HG02798 (cell line): Measurements from ENCODE around the gene MYH14.

Experiments
- ATAC-seq: cut with Tn5 transposase; IDR thresholded peaks from one replicate; pipeline ENCODE4 v1.9.1; 2021; ENCODE audit warnings: mild to moderate bottlenecking; ENCODE audit not compliant: unreplicated experiment, poor library complexity

Gene MYH14

DNA sequence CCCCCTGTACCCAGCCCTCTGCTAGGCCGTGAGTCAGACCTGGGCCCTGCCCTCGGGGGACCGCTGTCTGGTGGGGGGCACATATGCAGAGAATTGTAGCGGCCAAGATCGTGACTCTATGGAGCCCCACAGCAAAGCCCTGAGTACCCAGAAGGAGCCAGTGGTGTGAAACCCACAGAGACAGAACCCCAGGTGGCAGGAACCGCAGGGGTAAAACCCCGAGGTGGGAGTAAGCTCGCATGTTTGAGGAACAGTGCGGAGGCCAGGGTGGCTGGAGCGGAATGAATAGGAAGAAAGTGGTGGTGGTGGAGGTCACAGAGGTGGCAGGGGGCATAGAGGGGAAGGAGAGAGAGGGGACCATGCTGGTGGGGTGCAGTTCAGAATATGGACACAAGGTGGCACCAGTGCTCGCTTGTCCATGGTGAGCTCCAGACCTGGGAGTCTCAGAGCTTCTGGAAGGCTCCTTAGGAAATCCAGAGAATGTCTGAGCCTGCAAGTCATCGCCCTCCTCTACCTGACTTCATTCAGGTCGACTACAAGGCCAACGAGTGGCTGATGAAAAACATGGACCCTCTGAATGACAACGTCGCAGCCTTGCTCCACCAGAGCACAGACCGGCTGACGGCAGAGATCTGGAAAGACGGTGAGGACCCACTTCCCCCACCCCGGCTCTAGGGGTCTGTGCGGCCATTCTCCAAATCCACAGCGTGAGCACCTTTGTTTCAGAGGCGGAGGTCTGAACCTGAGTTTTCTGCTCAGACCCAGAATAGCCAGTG lies 48.9 kb downstream of the MYH14 start:
- ATAC-seq = no peak

DNA sequence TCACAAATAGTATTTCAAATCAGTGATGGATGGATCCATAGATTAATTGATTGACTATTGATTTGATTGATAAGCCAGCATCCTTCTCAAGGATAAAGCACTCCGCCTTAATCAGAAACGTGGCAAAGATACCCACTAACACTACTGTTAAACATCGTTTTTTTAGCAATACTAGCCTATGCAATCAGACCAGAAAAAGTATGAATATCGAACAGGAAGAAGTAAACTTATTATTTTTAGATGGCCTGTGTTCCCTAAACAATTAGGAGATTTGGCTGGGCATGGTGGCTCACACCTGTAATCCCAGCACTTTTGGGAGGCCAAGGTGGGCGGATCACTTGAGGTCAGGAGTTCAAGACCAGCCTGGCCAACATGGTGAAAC lies 49.5 kb downstream of the MYH14 start:
- ATAC-seq = no peak

DNA sequence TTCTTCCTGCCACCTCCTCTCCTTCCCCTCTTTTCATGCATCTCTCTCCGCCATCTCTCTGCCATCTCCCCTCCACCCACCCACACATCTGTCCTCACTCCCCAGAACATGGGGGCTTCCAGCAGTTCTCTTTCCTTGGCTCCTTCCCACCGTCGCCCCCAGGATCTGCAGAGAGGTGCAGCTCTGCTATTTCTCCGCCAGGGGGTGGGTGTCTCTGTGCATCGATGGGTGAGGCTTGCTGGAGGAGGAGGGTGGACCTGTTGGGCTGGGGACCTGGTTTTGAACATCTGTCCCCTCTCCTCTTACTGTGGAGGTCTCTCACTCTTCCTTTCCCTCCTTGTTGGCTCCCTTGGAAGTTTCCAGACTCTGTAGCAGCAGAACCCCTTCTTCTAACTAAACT lies 51.7 kb downstream of the MYH14 start:
- ATAC-seq = no peak

DNA sequence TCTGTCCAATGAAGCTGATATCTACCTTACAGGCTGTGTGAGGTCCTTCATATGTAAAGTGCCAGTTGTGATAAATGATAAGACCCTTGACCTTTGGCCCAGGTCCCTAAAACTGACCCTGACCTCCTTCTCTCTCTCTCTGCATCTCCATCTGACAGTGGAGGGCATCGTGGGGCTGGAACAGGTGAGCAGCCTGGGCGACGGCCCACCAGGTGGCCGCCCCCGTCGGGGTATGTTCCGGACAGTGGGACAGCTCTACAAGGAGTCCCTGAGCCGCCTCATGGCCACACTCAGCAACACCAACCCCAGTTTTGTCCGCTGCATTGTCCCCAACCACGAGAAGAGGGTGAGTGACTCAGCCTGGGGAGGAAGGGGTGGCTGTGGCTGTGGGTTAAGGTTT lies 53.7 kb downstream of the MYH14 start:
- no peak for ATAC-seq

DNA sequence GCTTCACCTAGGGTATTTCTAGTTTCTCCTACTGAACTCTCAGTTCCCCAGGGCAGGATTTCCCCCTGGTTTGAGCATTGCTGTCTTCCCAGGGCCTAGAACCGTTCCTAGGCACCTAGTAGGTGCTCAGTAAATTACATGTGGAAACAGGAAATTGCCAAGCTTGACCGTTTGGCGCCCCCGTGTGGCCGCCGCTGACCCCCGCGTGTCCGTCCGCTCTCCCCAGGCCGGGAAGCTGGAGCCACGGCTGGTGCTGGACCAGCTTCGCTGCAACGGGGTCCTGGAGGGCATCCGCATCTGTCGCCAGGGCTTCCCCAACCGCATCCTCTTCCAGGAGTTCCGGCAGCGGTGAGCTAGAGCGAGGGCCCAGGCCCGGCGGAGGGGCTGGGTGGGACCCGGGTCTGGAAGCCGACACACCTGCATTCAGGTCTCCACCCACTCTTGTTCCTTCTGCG lies 55.5 kb downstream of the MYH14 start:
- ATAC-seq = no peak

DNA sequence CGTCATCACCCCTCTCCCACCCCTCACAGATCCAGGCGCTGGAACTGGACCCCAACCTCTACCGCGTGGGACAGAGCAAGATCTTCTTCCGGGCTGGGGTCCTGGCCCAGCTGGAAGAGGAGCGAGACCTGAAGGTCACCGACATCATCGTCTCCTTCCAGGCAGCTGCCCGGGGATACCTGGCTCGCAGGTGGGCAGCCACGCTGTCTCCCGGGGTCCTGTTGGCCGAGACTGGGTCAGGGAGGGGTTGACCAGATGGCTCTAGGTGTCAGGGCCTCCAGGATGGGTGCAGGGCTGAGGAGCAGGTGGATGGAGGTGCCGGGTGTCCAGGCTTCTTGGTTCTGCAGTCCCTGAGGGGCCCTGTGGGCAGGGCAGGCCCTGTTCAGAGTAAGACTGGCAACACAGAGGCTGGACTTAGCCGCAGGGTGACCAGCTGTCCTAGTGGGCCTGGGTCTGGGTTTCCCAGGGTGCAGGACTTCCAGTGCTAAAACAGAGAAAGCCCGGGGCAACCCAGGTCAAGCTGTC lies 58.1 kb downstream of the MYH14 start:
- ATAC-seq = no peak

DNA sequence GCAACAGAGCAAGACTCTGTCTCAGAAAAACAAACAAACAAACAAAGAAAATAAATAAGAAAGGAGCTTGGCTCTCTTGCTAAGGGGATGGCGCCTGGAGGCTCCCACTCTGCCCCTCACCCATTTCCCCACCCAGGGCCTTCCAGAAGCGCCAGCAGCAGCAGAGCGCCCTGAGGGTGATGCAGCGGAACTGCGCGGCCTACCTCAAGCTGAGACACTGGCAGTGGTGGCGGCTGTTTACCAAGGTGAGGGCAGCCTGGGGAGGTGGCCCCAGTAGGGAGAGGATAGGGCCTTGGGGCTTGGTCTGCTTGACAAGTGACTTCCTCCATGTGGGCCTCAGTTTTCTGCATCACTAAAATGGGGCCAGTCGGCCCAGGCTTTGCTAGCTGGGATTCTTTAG lies 59.8 kb downstream of the MYH14 start:
- ATAC-seq = no peak

DNA sequence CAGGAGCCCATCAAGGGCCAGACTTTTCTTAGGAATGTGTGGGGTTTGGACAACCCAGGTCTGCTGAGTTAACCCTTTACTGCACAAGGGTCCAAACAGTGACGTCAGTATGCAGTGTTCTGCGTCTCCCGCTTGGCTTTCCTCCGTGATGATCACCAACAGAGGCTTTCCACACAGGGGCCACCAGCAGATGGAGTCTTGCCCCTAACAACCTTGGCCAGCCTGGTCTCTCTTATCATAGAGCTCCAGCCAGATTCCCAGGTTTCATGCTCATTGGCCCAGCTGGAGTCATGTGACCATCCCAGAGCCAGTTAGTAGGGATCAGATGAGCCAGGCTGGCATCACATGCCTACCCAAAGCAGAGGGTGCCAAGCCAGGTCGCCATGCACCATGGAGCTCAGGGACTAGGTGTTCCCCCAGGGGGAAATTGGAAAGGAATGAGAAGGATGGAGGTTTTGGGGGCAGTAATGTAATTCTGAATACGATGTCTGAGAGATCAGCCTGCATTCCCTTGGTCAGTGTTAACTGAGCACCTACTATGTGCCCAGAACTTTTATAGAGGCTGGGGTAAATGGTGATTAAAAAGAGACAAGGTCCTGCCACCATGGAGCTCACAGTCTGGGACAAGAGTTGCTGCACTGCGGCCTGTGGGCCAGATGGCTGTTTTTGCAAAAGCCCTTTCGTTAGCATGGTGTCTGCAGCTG lies 61.2 kb downstream of the MYH14 start:
- no peak for ATAC-seq

DNA sequence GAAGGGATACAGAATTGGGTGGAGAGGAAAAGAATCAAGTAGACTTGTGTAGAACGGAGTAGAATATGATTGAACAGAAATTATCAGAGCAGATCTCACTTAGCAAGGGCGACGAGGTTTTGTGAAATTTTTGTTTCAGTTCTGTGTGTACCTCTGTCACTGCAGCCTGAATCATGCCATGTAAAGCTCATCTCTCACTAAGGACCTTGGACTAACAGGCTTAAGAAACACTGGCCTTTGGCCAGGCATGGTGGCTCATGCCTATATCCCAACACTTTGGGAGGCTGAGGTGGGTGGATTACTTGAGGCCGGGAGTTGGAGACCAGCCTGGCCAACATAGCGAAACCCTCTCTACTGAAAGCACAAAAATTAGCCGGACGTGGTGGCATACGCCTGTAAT lies 62.6 kb downstream of the MYH14 start:
- ATAC-seq = no peak

DNA sequence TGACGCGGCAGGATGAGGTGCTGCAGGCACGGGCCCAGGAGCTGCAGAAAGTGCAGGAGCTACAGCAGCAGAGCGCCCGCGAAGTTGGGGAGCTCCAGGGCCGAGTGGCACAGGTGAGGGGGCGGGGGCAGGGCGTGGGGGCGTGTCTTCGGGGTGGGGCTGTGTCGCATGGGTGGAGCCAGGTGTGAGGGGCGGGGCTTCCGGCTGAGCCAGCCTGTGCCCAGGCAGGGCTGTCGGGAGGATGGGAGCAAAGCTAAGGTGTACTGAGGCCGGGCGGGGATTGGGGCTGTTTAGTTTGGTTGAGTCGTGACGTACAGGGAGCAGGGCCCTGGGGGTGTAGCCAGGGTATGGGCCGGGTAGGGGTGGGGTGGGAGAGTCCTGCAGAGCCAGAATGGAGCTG lies 63.5 kb downstream of the MYH14 start:
- no peak for ATAC-seq

DNA sequence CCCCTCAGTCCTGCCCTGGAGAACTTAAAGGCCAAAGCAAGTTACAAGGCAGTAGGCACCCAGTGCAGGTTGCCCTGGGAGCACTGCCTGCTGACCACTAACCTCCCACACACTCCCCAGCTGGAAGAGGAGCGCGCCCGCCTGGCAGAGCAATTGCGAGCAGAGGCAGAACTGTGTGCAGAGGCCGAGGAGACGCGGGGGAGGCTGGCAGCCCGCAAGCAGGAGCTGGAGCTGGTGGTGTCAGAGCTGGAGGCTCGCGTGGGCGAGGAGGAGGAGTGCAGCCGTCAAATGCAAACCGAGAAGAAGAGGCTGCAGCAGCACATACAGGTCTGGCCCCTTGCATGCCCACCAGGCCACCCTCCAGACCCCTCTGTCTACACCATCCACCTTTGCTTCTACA lies 64.6 kb downstream of the MYH14 start:
- ATAC-seq = no peak

DNA sequence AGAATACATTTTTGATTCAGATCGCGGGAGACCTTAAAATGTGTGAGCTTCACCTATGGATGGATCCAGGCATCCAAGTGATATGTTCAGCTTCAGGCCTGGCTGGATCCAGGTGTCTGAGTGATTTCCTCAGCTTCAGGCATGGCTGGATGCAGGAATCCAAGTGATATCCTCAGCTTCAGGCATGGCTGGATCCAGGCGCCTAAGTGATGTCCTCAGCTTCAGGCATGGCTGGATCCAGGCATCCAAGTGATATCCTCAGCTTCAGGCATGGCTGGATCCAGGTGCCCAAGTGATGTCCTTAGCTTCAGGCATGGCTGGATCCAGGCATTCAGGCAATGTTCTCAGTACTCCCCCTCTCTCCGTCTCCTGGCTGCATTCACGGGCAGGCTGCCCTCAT lies 65.1 kb downstream of the MYH14 start:
- no peak for ATAC-seq

DNA sequence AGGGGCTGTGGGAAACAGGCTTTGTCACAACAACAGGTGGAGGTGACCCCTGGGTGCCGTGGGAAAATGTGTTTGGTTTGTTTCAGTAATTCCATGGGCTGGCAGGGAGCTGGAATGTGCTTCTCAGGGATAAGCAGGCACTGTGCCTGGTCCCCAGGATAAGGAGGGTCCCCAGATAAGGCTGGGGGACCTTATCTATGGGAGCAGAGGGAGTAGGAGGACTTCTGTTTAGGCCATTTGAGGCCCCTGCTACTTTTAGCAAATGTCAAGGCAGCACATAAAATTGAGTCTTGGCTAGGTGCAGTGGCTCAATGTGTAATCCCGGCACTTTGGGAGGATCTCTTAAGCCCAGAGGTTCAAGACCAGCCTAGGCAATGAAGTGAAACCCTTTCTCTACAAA lies 66.2 kb downstream of the MYH14 start:
- ATAC-seq = no peak

DNA sequence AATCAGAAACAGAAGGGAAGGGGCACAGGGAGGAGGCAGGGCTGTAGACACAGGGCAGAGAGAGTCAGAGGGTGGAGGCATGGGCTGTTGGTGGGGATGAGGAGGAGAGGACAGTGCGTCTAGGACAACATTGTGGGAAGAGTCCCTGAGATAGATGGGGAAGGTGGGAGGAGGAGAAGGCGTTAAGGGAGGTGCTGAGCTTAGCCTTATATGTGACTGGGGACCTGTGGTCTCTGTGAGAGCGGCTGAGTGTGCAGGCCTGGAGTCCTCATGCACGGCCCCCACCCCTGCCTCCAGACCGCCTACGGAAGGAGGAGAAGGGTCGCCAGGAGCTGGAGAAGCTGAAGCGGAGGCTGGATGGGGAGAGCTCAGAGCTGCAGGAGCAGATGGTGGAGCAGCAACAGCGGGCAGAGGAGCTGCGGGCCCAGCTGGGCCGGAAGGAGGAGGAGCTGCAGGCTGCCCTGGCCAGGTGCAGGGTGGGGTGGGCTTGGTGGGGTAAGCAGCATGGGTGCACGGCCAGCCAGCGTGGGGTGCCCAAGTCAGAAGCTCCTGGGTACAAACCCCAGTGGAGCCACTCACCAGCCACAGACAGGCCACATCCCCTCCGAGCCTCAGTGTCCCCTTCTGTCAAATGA lies 69.0 kb downstream of the MYH14 start:
- no peak for ATAC-seq

DNA sequence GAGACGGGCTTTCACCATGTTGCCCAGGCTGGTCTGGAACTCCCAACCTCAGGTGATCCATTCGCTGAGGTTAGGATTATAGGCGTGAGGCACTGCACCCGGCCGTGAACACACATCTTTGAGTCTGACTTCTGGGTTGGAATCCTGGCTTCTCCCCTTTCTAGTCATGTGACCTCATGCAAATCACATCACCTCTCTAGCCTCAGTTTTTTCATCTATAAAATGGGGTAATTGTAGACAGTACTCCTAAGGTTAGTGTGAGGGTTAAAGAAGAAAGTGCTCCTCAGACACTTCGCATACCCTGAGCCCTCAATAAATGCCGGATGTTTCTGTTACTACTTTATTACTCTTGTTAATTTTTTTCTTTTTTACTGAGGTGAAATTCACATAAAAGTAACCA lies 70.4 kb downstream of the MYH14 start:
- no peak for ATAC-seq

DNA sequence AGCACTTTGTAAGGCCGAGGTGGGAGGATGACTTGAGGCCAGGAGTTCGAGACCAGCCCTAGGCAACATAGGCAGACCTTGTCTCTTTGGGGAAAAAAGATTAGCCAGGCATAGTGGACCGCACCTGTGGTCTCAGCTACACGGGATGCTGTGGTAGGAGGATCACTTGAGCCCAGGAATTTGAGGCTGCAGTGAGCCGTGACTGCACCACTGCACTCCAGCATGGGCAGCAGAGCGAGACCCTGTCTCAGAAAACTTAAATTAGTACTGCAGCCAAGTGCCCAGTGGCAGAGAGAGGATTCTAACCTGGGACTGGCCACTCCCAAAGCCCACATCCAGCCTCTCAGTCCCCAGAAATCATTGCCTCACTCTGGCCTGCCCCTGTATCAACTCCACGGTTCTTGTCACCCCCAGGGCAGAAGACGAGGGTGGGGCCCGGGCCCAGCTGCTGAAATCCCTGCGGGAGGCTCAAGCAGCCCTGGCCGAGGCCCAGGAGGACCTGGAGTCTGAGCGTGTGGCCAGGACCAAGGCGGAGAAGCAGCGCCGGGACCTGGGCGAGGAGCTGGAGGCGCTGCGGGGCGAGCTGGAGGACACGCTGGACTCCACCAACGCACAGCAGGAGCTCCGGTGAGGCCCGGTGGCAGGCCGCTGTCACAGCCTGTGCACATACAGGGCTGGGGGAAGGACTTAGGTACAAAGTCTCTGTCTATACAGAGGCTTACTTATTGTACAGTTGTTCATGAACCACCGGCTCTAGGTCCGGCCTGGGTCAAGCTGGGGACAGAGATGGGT lies 72.4 kb downstream of the MYH14 start:
- ATAC-seq = no peak

DNA sequence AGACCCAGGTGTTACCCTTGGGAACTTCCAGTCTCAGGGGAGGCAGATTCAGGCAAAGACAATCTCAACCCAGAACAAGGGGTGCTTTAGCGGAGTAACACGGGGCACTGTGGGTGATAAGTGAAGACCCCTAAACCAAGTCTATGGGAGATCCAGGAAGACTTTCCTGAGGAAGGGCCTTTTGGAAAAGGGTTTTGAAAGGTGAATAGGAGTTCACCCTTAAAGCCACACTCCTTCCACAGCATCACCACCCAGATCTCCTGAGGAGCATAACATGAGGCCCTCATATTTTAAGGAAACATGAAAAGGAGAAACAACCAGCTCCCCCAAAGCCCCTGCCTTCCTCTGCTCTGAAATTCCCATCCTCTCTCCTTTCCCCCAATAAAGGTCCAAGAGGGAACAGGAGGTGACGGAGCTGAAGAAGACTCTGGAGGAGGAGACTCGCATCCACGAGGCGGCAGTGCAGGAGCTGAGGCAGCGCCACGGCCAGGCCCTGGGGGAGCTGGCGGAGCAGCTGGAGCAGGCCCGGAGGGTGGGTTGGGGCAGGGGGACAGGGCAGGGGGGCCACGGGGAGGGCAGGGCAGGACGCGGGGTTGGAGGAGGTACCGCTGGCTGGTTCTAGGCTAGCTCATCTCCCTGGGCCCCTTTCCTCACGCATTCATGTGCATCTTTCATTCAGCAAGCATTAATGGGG lies 73.1 kb downstream of the MYH14 start:
- no peak for ATAC-seq

DNA sequence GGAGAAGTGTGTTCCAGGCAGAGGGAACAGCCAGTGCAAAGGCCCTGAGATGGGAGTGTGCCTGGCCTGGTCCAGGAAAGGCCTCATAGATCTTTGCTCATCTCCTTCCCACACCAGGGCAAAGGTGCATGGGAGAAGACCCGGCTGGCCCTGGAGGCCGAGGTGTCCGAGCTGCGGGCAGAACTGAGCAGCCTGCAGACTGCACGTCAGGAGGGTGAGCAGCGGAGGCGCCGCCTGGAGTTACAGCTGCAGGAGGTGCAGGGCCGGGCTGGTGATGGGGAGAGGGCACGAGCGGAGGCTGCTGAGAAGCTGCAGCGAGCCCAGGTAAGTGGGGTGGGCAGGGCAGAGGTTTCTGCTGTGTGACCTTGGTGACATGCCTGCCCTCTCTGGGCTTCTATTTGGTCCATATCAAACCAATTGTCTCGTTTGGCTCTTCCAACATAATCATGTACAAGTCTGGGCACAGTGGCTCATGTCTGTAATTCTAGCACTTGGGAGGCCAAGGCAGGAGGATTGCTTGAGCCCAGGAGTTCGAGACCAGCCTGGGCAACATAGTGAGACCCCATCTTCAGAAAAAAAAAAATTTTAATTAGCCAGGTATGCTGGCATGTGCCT lies 74.7 kb downstream of the MYH14 start:
- ATAC-seq = no peak

DNA sequence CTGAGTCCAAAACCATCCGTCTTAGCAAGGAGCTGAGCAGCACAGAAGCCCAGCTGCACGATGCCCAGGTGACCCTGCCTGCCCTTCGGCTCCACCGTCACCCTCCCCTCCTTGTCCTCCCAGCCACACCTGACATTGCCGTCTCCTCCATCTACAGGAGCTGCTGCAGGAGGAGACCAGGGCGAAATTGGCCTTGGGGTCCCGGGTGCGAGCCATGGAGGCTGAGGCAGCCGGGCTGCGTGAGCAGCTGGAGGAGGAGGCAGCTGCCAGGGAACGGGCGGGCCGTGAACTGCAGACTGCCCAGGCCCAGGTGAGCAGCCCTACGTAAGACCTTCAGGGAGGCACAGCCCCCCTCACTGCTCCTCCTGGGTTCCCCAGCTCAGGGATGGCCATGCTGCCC lies 76.7 kb downstream of the MYH14 start:
- no peak for ATAC-seq

DNA sequence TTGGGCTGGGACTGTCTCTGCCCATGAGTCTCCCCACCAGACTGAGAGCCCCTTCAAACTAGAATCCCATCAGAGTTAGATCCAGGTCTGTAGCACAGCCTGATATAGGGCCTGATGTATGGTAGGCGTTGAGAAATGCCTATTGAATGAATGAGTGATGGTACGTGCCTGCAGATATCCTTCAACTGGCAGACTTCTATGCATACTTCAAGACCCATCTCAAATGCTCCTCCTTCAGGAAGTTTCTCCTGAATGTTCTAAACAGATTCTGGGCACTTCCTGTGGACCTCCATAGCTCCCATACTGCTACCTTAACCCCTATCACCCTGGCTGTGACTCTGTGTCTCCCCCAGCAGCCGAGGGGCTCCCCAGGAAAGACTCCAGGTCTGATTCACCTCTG lies 77.6 kb downstream of the MYH14 start:
- ATAC-seq = no peak
